NB4 (cell line): Measurements from ENCODE around the gene CEP131.

Source experiments
- CTCF ChIP-seq: IDR thresholded peaks from one replicate; pipeline ENCODE4 v1.5.1; 2012; ENCODE audit warnings: low read depth, low read length
- MAX ChIP-seq: IDR thresholded peaks from 2 replicates; pipeline ENCODE4 v1.6.1; 2011; ENCODE audit warnings: low read depth, low read length
- MYC ChIP-seq: IDR thresholded peaks from 2 replicates; pipeline ENCODE4 v1.6.1; 2011; ENCODE audit warnings: low read depth, low read length
- POLR2A ChIP-seq: IDR thresholded peaks from 2 replicates; pipeline ENCODE4 v1.6.1; 2011; ENCODE audit warnings: mild to moderate bottlenecking; ENCODE audit not compliant: insufficient read length; ENCODE audit errors: extremely low read depth

- TF ChIP-seq CTCF (no peak), POLR2A (no peak), MYC (no peak), MAX (no peak)
These were observed 52.9 kb downstream of the CEP131 start for GRCh38 chr17:81169870-81170309.
